GM21526 (cell line): Measurements from ENCODE around the gene CCKAR.

Experiments used
- ATAC-seq: cut with Tn5 transposase; IDR thresholded peaks from one replicate; pipeline ENCODE4 v1.9.1; 2021; ENCODE audit warnings: moderate library complexity; ENCODE audit not compliant: unreplicated experiment, low FRiP score

CCKAR gene

DNA sequence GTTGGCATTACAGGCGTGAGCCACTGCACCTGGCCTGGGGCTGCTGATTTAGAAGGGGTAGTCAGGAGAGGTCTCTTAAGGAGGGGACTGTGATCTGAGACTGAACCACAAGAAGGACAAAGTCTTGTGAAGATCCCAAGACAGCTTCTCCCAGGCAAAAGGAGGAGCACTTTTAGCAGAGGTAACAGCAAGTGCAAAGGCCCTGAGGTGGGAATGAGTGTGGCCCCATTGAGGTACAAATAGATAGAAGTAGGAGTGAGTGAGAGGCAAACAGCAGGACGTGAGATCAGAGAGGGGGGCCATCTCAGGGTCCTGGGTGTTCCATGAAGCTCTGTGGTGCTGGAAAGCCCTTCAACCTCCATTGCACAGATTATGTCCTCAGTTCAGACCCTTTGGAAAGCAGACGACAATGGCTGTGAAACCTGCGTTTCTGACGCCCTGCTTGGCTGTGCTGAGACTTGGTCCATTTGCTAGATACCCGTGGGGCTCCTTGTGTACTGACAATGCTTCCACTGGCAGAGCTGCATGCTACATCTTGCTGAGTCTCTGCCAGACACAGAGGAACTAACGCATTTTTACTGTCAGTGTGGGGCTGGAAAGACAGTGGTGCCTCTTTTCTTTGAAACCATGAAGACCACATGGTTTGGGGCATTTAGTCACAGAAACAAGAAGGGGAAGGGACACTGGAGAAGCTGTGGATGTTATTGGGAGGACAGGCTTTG, 1.3 kb upstream of the CCKAR start:
- no peak for ATAC-seq

DNA sequence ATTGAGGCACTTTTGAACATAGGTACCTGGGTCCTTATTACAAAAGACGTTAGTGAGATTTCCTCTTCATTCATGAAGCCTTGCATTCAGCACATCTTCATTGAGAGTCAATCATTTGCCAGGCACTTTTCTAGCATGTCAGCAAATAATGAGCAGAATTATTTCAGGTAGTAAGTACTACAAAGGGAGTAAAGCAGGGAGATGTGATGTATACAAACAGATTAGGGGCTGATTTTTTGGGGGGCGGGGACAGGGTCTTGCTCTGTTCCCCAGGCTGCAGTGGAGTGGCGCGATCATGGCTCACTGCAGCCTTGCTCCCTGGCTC, 638 bp upstream of the CCKAR start:
- ATAC-seq = no peak

- ATAC-seq = no peak
Observed at GRCh38 chr4:26489101-26489985, 941 bp downstream of the CCKAR start.

- no peak for ATAC-seq
Observed at GRCh38 chr4:26485684-26486083, 4.6 kb downstream of the CCKAR start.

DNA sequence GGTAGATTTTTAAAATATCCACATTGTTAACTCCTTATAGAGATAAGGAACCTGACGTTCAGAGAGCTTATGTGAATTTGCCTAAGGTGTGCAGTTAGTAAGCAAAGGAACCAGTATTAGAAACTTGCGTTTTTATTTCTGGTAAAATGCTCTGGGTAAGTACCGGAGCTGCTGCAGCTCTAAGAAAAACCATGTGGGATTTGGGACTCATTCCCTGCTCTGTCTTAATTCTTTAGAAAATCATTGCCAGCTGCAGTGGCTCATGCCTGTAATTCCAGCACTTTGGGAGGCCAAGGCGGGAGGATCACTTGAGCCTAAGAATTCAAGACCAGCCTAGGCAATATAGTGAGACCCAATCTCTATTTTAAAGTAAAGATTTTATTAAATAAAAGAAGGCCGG, 5.8 kb downstream of the CCKAR start:
- ATAC-seq = no peak

DNA sequence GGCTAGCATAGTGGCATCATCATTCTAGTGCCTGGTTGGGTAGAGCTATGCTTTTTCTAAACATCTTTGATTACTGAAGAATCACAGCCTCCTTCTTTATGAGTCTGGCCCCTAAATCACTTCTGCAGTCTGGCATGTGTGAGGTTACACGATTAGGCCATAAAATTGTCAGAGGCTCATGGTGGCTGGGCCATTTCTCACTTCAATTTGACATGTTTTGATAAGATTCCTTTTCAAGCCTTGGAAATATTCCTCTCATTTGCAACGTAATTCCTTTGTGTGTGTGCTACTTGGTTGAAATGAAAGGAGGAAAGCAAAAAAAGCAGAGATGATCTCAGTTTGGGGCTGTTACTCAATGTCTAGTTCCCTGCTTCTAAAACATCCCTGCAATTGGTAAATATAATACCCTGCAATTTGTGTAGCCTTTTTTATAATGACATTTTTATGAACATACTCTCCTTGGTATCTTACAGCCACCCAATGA, 6.2 kb downstream of the CCKAR start:
- ATAC-seq = no peak

GRCh38 chr4:26482508-26483462, 7.5 kb downstream of the CCKAR start:
- no peak for ATAC-seq

DNA sequence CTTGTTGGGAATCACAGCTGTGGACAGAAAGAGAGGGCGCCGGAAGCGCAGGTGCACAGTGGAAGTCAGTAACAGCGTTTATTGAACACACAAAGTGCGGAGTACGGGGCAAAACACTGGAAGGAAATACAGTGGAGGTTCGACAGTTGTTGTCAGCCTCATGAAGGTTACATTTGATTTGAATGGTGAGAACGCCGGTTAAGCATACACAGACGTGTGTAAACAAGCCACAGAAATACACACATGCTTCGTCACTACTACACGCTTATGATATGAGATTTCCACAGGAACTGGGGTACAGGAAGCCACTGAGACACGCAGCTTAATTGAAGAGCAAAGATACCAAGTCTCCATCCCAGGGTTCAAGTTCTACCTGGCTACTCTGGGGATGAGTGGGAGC, 12.0 kb downstream of the CCKAR start:
- no peak for ATAC-seq

- ATAC-seq = no peak
Observed at GRCh38 chr4:26476545-26476944, 13.7 kb downstream of the CCKAR start.

DNA sequence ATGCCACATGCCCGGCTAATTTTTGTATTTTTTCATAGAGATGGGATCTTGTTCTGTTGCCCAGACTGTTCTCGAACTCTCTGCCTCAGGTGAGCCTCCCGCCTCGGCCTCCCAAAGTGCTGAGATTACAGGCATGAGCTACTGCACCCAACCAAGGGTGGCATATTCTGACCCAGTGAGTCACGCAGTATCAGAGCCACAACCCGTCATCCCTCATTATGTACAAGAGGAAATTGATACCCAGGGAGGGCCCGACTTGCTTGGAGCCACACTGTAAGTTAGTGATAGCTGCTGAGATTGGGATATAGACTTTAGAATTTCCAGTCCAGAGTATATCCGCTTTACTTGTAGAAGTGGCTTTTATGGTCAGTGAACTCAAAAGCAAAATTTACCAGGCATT, 14.6 kb downstream of the CCKAR start:
- no peak for ATAC-seq

- no peak for ATAC-seq
Observed at GRCh38 chr4:26474551-26474950, 15.7 kb downstream of the CCKAR start.

DNA sequence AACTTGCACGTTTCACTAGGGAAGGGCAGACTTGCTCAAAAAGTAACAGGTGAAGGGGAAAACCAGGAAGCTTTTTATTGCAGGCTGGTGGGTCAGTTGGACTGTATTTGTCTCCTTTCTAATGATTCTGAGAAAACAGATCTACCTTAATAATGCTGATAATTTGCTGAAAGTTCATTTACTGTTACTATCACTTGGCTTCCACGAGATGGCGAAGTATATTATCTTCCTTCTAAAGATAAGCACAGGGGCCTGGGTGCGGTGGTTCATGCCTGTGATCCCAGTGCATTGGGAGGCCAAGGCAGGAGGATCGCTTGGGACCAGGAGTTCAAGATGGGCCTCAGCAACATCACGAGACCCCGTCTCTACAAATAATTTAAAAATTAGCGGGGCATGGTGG, 16.4 kb downstream of the CCKAR start:
- no peak for ATAC-seq

DNA sequence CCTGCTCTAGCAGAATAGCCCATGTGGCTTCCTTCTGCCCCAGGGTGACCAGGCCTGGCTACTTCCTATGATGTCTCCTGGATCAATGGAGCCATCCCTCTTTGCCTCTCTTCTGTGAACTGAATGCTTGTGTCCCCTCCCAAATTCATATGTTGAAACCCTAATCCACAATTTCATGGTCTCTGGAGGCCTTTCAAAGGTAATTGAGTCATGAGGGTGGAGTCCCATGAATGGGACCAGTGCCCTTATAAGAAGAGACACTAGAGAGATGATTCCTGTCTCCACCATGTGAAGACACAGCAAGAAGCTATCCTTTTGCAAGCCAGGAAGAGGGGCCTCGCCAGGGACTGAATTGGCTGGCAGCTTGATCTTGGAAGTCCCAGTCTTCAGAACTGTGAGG, 18.4 kb downstream of the CCKAR start:
- ATAC-seq = no peak

GRCh38 chr4:26468977-26469376, 21.3 kb downstream of the CCKAR start:
- no peak for ATAC-seq

GRCh38 chr4:26468283-26468949, 21.9 kb downstream of the CCKAR start:
- ATAC-seq = no peak

DNA sequence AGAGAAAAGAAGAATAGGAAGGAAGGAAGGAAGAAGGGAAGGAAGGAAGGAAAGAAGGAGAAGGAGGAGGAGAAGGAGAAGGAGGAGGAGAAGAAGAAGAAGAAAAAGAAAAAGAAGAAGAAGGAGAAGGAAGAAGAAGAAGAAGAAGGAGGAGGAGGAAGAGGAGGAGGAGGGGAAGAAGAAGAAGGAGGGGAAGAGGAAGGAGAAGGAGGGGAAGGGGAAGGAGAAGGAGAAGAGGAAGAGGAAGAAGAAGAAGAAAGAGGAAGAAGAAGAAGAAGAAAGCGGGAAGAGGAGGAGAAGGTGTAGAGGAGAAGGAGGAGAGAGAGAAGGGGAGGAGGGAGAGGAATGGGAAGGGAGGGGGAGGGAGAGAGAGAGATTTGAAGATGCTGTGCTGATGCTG, 22.6 kb downstream of the CCKAR start:
- no peak for ATAC-seq

- no peak for ATAC-seq
Observed at GRCh38 chr4:26466578-26467270, 23.6 kb downstream of the CCKAR start.

- no peak for ATAC-seq
Observed at GRCh38 chr4:26464420-26465095, 25.7 kb downstream of the CCKAR start.

- ATAC-seq = no peak
Observed at GRCh38 chr4:26463386-26463785, 26.9 kb downstream of the CCKAR start.
